K562 (cell line): ENCODE measurements around the gene NRXN2. TPM values are rescaled to one million over a fixed set of nuclear protein-coding genes. Genes with fewer than 3 reads are reported as not detected.

Experiments used
- ASH1L ChIP-seq: fragments of 450-650 bp; IDR thresholded peaks from 2 replicates; pipeline ENCODE4 v1.6.1; 2018; ENCODE audit warnings: borderline replicate concordance, mild to moderate bottlenecking, low read depth; ENCODE audit not compliant: partially characterized antibody
- GATAD2A ChIP-seq: fragments of 450-650 bp; IDR thresholded peaks from 2 replicates; pipeline ENCODE4 v1.6.1; 2017
- MAFK ChIP-seq: IDR thresholded peaks from 2 replicates; pipeline ENCODE4 v1.6.1; 2011; ENCODE audit warnings: low read length, improper control_type of control experiment
- MEF2D ChIP-seq: conservative IDR thresholded peaks from 2 replicates; pipeline ENCODE4 v1.6.1; 2016; ENCODE audit warnings: low read depth, missing genetic modification characterization, missing compliant biosample characterization
- RNF2 ChIP-seq: sonication (generic); IDR thresholded peaks from 2 replicates; pipeline ENCODE4 v1.6.1; 2016
- ZNF143 ChIP-seq: sonication (generic); formaldehyde crosslinking; IDR thresholded peaks from 2 replicates; pipeline ENCODE4 v1.9.0; 2022; ENCODE audit warnings: mild to moderate bottlenecking, missing genetic modification reagents
- ZNF561 ChIP-seq: fragments of 450-650 bp; formaldehyde crosslinking; conservative IDR thresholded peaks from 2 replicates; pipeline ENCODE4 v1.4.0; 2020; ENCODE audit warnings: mild to moderate bottlenecking, moderate library complexity
- ZNF717 ChIP-seq: fragments of 250-450 bp; sonication (Bioruptor Pico); IDR thresholded peaks from 2 replicates; pipeline ENCODE4 v1.5.0; 2021
- polyA plus RNA-seq, 8 experiments: library from polyadenylated mRNA; depleted of rRNA in 4 of 8; stranded (reverse) in 5 of 8; unstranded in 3 of 8; fragments of >200 nt; fragmentation: Nextera tagmentation in 2 of 8; fragmentation: Illumina TruSeq in 1 of 8; extraction: Ambion mirVana in 2 of 8; extraction: Trizol in 1 of 8; gene quantifications; 2 replicates each; pipeline versions ENCODE4 v1.2.1 to v1.2.3, GENCODE V29; 2011 to 2014; ENCODE audit warnings: inconsistent platforms in 1 of 8, missing spikeins in 1 of 8
- total RNA-seq, 7 experiments: library from RNA; depleted of rRNA in 6 of 7; stranded (reverse); fragments of >200 nt in 6 of 7; fragmentation: Illumina TruSeq in 2 of 7; extraction: Trizol in 2 of 7; gene quantifications; 2 replicates each; pipeline versions ENCODE4 v1.2.1 to v1.2.3, GENCODE V29; 2011 to 2021; ENCODE audit warnings: low replicate concordance in 1 of 7
- TF ChIP-seq, protein P1 (sequence below): fragments of 450-650 bp; IDR thresholded peaks from 2 replicates; pipeline ENCODE4 v1.6.1; 2016; ENCODE audit warnings: mild to moderate bottlenecking, moderate library complexity
- TF ChIP-seq, protein P2 (sequence below): sonication (generic); formaldehyde crosslinking; IDR thresholded peaks from 2 replicates; pipeline ENCODE4 v1.8.0; 2022; ENCODE audit warnings: mild to moderate bottlenecking, low read depth, missing genetic modification reagents
- TF ChIP-seq, protein P3 (sequence below): fragments of 450-650 bp; formaldehyde crosslinking; IDR thresholded peaks from 2 replicates; pipeline ENCODE4 v1.4.0; 2020; ENCODE audit warnings: mild to moderate bottlenecking, moderate library complexity

NRXN2 gene
- total and polyA plus RNA-seq, 9 of the 15 experiments (the other 6 are each of a cell fraction or from before 2014, with no cell fraction given), result 0.07 to 0.47 (median 0.15) TPM; not detected in 4

DNA sequence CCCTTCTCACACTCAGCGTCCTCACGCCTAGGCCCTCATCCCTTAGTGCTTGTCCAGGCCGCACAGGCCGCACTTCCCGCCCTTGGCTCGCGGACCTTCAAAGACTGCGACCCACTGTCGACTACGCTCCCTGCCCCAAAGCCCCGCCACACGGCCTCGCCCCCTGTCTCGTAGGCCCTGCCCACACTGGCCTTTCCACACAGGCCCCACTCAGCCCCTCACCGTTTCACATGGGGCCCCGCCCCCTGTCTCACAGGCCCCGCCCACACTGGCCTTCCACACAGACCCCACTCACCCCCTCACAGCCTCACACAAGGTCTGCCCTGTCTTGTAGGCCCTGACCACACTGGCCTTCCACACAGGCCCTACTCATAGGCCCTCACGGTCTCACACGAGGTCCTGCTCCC is 11.0 kb downstream of the NRXN2 start (continued):
- TF ChIP-seq, protein P1, sequence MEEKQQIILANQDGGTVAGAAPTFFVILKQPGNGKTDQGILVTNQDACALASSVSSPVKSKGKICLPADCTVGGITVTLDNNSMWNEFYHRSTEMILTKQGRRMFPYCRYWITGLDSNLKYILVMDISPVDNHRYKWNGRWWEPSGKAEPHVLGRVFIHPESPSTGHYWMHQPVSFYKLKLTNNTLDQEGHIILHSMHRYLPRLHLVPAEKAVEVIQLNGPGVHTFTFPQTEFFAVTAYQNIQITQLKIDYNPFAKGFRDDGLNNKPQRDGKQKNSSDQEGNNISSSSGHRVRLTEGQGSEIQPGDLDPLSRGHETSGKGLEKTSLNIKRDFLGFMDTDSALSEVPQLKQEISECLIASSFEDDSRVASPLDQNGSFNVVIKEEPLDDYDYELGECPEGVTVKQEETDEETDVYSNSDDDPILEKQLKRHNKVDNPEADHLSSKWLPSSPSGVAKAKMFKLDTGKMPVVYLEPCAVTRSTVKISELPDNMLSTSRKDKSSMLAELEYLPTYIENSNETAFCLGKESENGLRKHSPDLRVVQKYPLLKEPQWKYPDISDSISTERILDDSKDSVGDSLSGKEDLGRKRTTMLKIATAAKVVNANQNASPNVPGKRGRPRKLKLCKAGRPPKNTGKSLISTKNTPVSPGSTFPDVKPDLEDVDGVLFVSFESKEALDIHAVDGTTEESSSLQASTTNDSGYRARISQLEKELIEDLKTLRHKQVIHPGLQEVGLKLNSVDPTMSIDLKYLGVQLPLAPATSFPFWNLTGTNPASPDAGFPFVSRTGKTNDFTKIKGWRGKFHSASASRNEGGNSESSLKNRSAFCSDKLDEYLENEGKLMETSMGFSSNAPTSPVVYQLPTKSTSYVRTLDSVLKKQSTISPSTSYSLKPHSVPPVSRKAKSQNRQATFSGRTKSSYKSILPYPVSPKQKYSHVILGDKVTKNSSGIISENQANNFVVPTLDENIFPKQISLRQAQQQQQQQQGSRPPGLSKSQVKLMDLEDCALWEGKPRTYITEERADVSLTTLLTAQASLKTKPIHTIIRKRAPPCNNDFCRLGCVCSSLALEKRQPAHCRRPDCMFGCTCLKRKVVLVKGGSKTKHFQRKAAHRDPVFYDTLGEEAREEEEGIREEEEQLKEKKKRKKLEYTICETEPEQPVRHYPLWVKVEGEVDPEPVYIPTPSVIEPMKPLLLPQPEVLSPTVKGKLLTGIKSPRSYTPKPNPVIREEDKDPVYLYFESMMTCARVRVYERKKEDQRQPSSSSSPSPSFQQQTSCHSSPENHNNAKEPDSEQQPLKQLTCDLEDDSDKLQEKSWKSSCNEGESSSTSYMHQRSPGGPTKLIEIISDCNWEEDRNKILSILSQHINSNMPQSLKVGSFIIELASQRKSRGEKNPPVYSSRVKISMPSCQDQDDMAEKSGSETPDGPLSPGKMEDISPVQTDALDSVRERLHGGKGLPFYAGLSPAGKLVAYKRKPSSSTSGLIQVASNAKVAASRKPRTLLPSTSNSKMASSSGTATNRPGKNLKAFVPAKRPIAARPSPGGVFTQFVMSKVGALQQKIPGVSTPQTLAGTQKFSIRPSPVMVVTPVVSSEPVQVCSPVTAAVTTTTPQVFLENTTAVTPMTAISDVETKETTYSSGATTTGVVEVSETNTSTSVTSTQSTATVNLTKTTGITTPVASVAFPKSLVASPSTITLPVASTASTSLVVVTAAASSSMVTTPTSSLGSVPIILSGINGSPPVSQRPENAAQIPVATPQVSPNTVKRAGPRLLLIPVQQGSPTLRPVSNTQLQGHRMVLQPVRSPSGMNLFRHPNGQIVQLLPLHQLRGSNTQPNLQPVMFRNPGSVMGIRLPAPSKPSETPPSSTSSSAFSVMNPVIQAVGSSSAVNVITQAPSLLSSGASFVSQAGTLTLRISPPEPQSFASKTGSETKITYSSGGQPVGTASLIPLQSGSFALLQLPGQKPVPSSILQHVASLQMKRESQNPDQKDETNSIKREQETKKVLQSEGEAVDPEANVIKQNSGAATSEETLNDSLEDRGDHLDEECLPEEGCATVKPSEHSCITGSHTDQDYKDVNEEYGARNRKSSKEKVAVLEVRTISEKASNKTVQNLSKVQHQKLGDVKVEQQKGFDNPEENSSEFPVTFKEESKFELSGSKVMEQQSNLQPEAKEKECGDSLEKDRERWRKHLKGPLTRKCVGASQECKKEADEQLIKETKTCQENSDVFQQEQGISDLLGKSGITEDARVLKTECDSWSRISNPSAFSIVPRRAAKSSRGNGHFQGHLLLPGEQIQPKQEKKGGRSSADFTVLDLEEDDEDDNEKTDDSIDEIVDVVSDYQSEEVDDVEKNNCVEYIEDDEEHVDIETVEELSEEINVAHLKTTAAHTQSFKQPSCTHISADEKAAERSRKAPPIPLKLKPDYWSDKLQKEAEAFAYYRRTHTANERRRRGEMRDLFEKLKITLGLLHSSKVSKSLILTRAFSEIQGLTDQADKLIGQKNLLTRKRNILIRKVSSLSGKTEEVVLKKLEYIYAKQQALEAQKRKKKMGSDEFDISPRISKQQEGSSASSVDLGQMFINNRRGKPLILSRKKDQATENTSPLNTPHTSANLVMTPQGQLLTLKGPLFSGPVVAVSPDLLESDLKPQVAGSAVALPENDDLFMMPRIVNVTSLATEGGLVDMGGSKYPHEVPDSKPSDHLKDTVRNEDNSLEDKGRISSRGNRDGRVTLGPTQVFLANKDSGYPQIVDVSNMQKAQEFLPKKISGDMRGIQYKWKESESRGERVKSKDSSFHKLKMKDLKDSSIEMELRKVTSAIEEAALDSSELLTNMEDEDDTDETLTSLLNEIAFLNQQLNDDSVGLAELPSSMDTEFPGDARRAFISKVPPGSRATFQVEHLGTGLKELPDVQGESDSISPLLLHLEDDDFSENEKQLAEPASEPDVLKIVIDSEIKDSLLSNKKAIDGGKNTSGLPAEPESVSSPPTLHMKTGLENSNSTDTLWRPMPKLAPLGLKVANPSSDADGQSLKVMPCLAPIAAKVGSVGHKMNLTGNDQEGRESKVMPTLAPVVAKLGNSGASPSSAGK, result peak; percentile 39; the same call in 1 of the 2 replicates
- TF ChIP-seq ZNF561 (CRISPR knock-in tag), result no peak
- TF ChIP-seq, protein P2, sequence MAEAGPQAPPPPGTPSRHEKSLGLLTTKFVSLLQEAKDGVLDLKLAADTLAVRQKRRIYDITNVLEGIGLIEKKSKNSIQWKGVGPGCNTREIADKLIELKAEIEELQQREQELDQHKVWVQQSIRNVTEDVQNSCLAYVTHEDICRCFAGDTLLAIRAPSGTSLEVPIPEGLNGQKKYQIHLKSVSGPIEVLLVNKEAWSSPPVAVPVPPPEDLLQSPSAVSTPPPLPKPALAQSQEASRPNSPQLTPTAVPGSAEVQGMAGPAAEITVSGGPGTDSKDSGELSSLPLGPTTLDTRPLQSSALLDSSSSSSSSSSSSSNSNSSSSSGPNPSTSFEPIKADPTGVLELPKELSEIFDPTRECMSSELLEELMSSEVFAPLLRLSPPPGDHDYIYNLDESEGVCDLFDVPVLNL (CRISPR knock-in tag), result no peak
- TF ChIP-seq ZNF143 (CRISPR knock-in tag), result peak; percentile 50; the same call in 1 of the 2 replicates
- no peak for TF ChIP-seq ZNF717
- no peak for TF ChIP-seq MEF2D (tag)
- TF ChIP-seq GATAD2A, result no peak
- TF ChIP-seq ASH1L, result no peak
- no peak for TF ChIP-seq RNF2
- TF ChIP-seq MAFK, result no peak
- TF ChIP-seq, protein P3, sequence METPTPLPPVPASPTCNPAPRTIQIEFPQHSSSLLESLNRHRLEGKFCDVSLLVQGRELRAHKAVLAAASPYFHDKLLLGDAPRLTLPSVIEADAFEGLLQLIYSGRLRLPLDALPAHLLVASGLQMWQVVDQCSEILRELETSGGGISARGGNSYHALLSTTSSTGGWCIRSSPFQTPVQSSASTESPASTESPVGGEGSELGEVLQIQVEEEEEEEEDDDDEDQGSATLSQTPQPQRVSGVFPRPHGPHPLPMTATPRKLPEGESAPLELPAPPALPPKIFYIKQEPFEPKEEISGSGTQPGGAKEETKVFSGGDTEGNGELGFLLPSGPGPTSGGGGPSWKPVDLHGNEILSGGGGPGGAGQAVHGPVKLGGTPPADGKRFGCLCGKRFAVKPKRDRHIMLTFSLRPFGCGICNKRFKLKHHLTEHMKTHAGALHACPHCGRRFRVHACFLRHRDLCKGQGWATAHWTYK, result no peak
